Liver (tissue), 9 donors: Measurements from ENCODE around the gene SLC6A3. TPM values are rescaled to one million over a fixed set of nuclear protein-coding genes. Genes with fewer than 3 reads are reported as not detected.

Experiments used
- DNase-seq: peaks from one replicate; pipeline ENCODE4 v3.0.0-alpha.2; 2017; ENCODE audit warnings: low spot score
- H3K27ac ChIP-seq, 2 donors: one replicate each; pipeline ENCODE4 v1.7.0; 2013; ENCODE audit warnings: inconsistent platforms in 2 of 2, low read length in 2 of 2, control low read depth in 1 of 2, low read depth in 1 of 2, mild to moderate bottlenecking in 1 of 2
- H3K27me3 ChIP-seq, 4 donors: one replicate each; pipeline versions ENCODE4 v1.6.1 to v1.7.0; 2013; ENCODE audit warnings: low read length in 3 of 4, inconsistent platforms in 1 of 4, mild to moderate bottlenecking in 1 of 4, moderate library complexity in 1 of 4; ENCODE audit not compliant: control insufficient read depth in 4 of 4, insufficient read depth in 4 of 4
- H3K36me3 ChIP-seq, 4 donors: one replicate each; pipeline versions ENCODE4 v1.6.1 to v1.7.0; 2013; ENCODE audit warnings: low read length in 3 of 4, mild to moderate bottlenecking in 3 of 4, low read depth in 1 of 4, moderate library complexity in 1 of 4; ENCODE audit not compliant: control insufficient read depth in 4 of 4, insufficient read depth in 3 of 4
- H3K4me1 ChIP-seq, 4 donors: one replicate each; pipeline versions ENCODE4 v1.6.1 to v1.7.0; 2013; ENCODE audit warnings: low read length in 3 of 4, mild to moderate bottlenecking in 3 of 4, moderate library complexity in 1 of 4; ENCODE audit not compliant: control insufficient read depth in 4 of 4, insufficient read depth in 4 of 4
- H3K4me3 ChIP-seq, 3 donors: one replicate each; pipeline versions ENCODE4 v1.6.1 to v1.7.0; 2013; ENCODE audit warnings: low read length in 3 of 3, control low read depth in 1 of 3, low read depth in 1 of 3, mild to moderate bottlenecking in 1 of 3
- H3K9ac ChIP-seq, 2 donors: one replicate each; pipeline ENCODE4 v1.7.0; 2013; ENCODE audit warnings: low read length in 2 of 2, mild to moderate bottlenecking in 2 of 2, moderate library complexity in 2 of 2, control low read depth in 1 of 2, low read depth in 1 of 2
- H3K9me3 ChIP-seq, 4 donors: one replicate each; pipeline versions ENCODE4 v1.6.1 to v1.7.0; 2013; ENCODE audit warnings: low read length in 3 of 4; ENCODE audit not compliant: control insufficient read depth in 4 of 4
- EGR1 ChIP-seq, 2 donors: IDR thresholded peaks; 2 replicates each; pipeline ENCODE4 v1.6.1; 2016 to 2018; ENCODE audit warnings: antibody characterized with exemption in 2 of 2, low read depth in 2 of 2
- FOXA2 ChIP-seq: IDR thresholded peaks from 2 replicates; pipeline ENCODE4 v1.6.1; 2016; ENCODE audit warnings: antibody characterized with exemption
- GABPA ChIP-seq, 2 donors: IDR thresholded peaks in 1 of 2; conservative IDR thresholded peaks in 1 of 2; 2 replicates each; pipeline ENCODE4 v1.6.1; 2016; ENCODE audit warnings: antibody characterized with exemption in 2 of 2, mild to moderate bottlenecking in 1 of 2, moderate library complexity in 1 of 2
- NR2F2 ChIP-seq: IDR thresholded peaks from 2 replicates; pipeline ENCODE4 v1.6.1; 2016; ENCODE audit warnings: antibody characterized with exemption
- RAD21 ChIP-seq, 2 donors: IDR thresholded peaks; 2 replicates each; pipeline ENCODE4 v1.6.1; 2016; ENCODE audit warnings: antibody characterized with exemption in 2 of 2, mild to moderate bottlenecking in 2 of 2
- TAF1 ChIP-seq: conservative IDR thresholded peaks from 2 replicates; pipeline ENCODE4 v1.6.1; 2016; ENCODE audit warnings: antibody characterized with exemption, mild to moderate bottlenecking
- WGBS: extraction: QIAGEN DNeasy Blood & Tissue Kit; methylation state at CpG from one replicate; pipeline ENCODE4 v1.1.7; 2013; 5-methylcytosine and 5-hydroxymethylcytosine counted together
- polyA plus RNA-seq, 2 donors: library from polyadenylated mRNA; stranded (reverse) in 1 of 2; unstranded in 1 of 2; fragments of 200-250 nt in 1 of 2; fragments of >200 nt in 1 of 2; fragmentation: Nextera tagmentation in 1 of 2; extraction: Ambion mirVana in 1 of 2; gene quantifications; one replicate each; pipeline versions ENCODE4 v1.2.1 to v1.2.3, GENCODE V29; 2013 to 2015
- total RNA-seq, 2 donors: library from RNA; depleted of rRNA; stranded (reverse); fragments of >200 nt; gene quantifications; one replicate each; pipeline ENCODE4 v1.2.3, GENCODE V29; 2014
- TF ChIP-seq, protein P1 (sequence below): IDR thresholded peaks from 2 replicates; pipeline ENCODE4 v1.6.1; 2016; ENCODE audit warnings: antibody characterized with exemption
- TF ChIP-seq, protein P2 (sequence below): IDR thresholded peaks from 2 replicates; pipeline ENCODE4 v1.6.1; 2016; ENCODE audit warnings: antibody characterized with exemption
- TF ChIP-seq, protein P3 (sequence below): IDR thresholded peaks from 2 replicates; pipeline ENCODE4 v1.6.1; 2016; ENCODE audit warnings: antibody characterized with exemption
- TF ChIP-seq, protein P4 (sequence below): IDR thresholded peaks from 2 replicates; pipeline ENCODE4 v1.6.1; 2016; ENCODE audit warnings: antibody characterized with exemption, mild to moderate bottlenecking
- donor health status: healthy.
- donor health status: healthy.
- donor health status: healthy.
- donor health status: healthy.
- donor health status: healthy.

SLC6A3 gene
- total and polyA plus RNA-seq, 4 donors = not detected

DNA sequence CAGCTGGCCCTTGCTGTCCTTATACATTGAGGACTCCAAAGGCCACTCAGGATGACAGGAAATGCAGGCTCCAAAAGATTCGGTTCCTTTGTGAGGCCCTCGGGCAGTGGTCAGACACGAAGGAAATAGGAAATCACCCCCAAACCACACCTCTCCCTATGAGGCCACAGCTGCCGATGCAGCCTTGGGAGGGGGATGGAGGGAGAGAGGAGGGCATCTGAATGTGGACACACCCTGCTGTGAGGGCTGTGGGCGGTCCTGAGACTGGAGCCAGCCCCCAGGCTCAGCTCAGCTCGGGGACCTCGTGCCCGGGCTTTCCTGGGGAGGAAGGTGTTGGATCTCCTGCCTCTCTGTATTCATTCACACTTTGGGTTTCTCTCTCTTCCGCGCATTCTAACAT lies 97.7 kb downstream of the SLC6A3 start:
- no peak for DNase-seq
- TF ChIP-seq RAD21 (IDR thresholded peaks at IDR 0.05) = no peak
- no peak for TF ChIP-seq TAF1
- TF ChIP-seq, protein P1, sequence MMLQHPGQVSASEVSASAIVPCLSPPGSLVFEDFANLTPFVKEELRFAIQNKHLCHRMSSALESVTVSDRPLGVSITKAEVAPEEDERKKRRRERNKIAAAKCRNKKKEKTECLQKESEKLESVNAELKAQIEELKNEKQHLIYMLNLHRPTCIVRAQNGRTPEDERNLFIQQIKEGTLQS = no peak
- TF ChIP-seq, protein P2, sequence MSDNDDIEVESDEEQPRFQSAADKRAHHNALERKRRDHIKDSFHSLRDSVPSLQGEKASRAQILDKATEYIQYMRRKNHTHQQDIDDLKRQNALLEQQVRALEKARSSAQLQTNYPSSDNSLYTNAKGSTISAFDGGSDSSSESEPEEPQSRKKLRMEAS = no peak
- no peak for TF ChIP-seq EGR1 (IDR thresholded peaks at IDR 0.05; ENCODE audit: low read depth in 2 of 2)
- TF ChIP-seq, protein P3, sequence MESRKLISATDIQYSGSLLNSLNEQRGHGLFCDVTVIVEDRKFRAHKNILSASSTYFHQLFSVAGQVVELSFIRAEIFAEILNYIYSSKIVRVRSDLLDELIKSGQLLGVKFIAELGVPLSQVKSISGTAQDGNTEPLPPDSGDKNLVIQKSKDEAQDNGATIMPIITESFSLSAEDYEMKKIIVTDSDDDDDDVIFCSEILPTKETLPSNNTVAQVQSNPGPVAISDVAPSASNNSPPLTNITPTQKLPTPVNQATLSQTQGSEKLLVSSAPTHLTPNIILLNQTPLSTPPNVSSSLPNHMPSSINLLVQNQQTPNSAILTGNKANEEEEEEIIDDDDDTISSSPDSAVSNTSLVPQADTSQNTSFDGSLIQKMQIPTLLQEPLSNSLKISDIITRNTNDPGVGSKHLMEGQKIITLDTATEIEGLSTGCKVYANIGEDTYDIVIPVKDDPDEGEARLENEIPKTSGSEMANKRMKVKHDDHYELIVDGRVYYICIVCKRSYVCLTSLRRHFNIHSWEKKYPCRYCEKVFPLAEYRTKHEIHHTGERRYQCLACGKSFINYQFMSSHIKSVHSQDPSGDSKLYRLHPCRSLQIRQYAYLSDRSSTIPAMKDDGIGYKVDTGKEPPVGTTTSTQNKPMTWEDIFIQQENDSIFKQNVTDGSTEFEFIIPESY = no peak
- TF ChIP-seq, protein P4, sequence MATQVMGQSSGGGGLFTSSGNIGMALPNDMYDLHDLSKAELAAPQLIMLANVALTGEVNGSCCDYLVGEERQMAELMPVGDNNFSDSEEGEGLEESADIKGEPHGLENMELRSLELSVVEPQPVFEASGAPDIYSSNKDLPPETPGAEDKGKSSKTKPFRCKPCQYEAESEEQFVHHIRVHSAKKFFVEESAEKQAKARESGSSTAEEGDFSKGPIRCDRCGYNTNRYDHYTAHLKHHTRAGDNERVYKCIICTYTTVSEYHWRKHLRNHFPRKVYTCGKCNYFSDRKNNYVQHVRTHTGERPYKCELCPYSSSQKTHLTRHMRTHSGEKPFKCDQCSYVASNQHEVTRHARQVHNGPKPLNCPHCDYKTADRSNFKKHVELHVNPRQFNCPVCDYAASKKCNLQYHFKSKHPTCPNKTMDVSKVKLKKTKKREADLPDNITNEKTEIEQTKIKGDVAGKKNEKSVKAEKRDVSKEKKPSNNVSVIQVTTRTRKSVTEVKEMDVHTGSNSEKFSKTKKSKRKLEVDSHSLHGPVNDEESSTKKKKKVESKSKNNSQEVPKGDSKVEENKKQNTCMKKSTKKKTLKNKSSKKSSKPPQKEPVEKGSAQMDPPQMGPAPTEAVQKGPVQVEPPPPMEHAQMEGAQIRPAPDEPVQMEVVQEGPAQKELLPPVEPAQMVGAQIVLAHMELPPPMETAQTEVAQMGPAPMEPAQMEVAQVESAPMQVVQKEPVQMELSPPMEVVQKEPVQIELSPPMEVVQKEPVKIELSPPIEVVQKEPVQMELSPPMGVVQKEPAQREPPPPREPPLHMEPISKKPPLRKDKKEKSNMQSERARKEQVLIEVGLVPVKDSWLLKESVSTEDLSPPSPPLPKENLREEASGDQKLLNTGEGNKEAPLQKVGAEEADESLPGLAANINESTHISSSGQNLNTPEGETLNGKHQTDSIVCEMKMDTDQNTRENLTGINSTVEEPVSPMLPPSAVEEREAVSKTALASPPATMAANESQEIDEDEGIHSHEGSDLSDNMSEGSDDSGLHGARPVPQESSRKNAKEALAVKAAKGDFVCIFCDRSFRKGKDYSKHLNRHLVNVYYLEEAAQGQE = no peak
- TF ChIP-seq NR2F2 = no peak
- Histone ChIP-seq H3K9ac (no peak overlapping the region), H3K27ac (no peak overlapping the region), H3K4me1 (peaks cover 0 to 25% (median 22%) of the 10 kb centered on the region in 4 donors), H3K36me3 (peaks cover 0 to under 1% (median 0%) of the 10 kb centered on the region in 4 donors), H3K27me3 (no peaks in the 10 kb centered on the region), H3K9me3 (no peaks in the 10 kb centered on the region), H3K4me3 (no peak overlapping the region)
- 70% methylated on average over 10 of the region's 10 CpGs for WGBS

DNA sequence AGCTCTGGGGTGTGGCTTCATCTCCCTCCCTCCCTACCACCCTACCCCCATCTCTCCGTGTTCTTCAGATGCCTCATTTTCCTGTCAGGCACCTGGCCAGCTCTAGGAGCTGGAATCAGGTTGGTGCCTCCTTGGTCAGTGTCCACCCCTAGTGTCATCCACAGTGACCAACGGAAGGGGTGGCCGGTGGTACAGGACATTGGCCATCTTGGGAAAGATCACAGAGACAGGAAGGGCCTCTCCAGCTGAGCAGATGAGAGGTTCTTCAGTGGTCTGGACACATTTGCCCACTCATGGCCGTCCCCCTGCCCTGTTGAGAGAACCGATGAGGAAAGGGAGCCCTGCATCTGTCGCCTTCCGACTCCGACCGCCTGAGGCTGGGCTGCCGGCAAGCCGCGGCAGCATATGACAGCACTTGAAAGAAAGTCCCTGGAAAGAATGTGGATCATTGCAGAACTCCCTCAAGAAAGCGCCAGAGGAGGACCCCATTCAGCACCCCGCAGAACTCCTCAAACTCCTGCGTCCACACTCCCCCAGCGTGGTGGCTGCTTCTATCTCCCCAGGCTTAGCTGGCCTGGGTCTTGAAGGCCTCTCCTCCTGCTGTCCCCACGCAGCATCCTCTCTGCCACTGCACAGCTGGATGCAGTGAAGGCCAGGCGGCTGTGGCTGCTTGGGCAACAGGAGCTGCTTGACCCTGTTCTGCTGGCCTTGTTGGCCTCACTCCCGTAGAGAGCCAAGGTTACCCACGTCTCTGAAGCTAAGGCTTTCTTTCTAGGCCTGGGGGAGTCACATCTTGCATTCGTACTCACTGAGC lies 98.4 kb downstream of the SLC6A3 start:
- no peak for DNase-seq
- 92% methylated on average over 21 of the region's 21 CpGs for WGBS

More for the DNA sequence above, 98.4 kb downstream of the SLC6A3 start:
- H3K27ac ChIP-seq = no peak overlapping the region
- H3K9ac ChIP-seq = no peak overlapping the region
- H3K27me3 ChIP-seq = no peaks in the 10 kb centered on the region
- peaks cover 0 to 28% (median 22%) of the 10 kb centered on the region in 4 donors for H3K4me1 ChIP-seq
- H3K36me3 ChIP-seq = peaks cover 2 to 6% (median 4%) of the 10 kb centered on the region in 4 donors
- no peaks in the 10 kb centered on the region for H3K9me3 ChIP-seq
- TF ChIP-seq, protein P4 = no peak
- no peak for TF ChIP-seq GABPA (IDR thresholded peaks at IDR 0.05 in 1 of 2, conservative IDR thresholded peaks at IDR 0.05 in 1 of 2)
- TF ChIP-seq, protein P3 = no peak
- TF ChIP-seq, protein P2 = no peak
- TF ChIP-seq FOXA2 = no peak
- H3K4me3 ChIP-seq = no peak overlapping the region
